Renal cortex interstitium (tissue), 15 donors: Measurements from ENCODE around the gene NRIP3. TPM values are rescaled to one million over a fixed set of nuclear protein-coding genes. Genes with fewer than 3 reads are reported as not detected.

ENCODE experiments used
- DNase-seq, 11 donors: peaks; one replicate each; pipeline ENCODE4 v3.0.0-alpha.2; 2013; ENCODE audit warnings: low read depth in 9 of 11, low spot score in 4 of 11; ENCODE audit errors: extremely low read depth in 1 of 11
- long read RNA-seq, 16 experiments: transcript quantifications; one replicate each; lab custom pipeline, GENCODE V29; 2026
- polyA plus RNA-seq, 3 donors: library from polyadenylated mRNA; unstranded; fragments of 120-200 nt; gene quantifications; one replicate each; pipeline ENCODE4 v1.2.1, GENCODE V29; 2013; ENCODE audit not compliant: insufficient read length in 3 of 3

NRIP3 gene
- polyA plus RNA-seq: 1 to 10 TPM; 1.1 to 2.4 (median 1.8) TPM
- long read RNA-seq, donor 1: 0 reads
- long read RNA-seq, donor 2: 0 reads
- long read RNA-seq, donor 3, partial matches to known transcripts: 0 of 1 reads
- long read RNA-seq, donor 3, other reads (novel, unspliced or antisense): 0 of 1 reads
- long read RNA-seq, donor 4: 0 reads
- long read RNA-seq, donor 5: 0 reads
- long read RNA-seq, donor 6: 0 reads
- long read RNA-seq, donor 7: 0 reads
- long read RNA-seq, donor 8: 0 reads
- long read RNA-seq, donor 9: 0 reads
- long read RNA-seq, donor 10: 0 reads
- long read RNA-seq, donor 11: 0 reads
- long read RNA-seq, donor 12, partial matches to known transcripts: 0 of 1 reads
- long read RNA-seq, donor 12, other reads (novel, unspliced or antisense): 0 of 1 reads
- long read RNA-seq, donor 13: 0 reads
- long read RNA-seq, donor 14: 0 reads
- long read RNA-seq, donor 15, partial matches to known transcripts: 0 of 1 reads
- long read RNA-seq, donor 15, other reads (novel, unspliced or antisense): 0 of 1 reads
- long read RNA-seq, donor 16: 0 reads

- peak in 7 of 11 donors; percentile 24 to 68 (median 60) for DNase-seq
Measured at GRCh38 chr11:9003573-9004182, at the start of gene NRIP3. NRIP3 (minus strand) TSS chr11:9004001; CDS start chr11:9003935, 66 bp downstream.

DNA sequence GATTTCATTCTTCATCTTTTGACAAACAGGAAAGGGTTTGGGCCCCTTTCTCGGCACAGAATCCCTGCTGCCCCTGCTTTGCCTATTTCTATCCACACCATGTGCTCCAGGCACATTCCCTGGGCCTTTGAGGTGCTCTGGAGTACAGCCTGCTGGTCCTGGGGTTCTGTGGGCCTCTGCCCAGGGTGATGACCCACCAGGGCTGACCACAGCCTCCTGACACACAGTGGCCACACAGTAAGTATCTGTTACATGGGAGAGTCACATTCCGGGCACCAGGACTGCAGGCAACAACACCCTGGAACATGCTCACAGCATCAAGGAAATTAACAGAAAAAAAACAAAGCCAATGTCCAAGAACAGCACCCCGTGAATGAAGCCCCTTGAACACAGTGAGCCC lies 48.5 kb upstream of the NRIP3 start:
- no peak for DNase-seq

DNA sequence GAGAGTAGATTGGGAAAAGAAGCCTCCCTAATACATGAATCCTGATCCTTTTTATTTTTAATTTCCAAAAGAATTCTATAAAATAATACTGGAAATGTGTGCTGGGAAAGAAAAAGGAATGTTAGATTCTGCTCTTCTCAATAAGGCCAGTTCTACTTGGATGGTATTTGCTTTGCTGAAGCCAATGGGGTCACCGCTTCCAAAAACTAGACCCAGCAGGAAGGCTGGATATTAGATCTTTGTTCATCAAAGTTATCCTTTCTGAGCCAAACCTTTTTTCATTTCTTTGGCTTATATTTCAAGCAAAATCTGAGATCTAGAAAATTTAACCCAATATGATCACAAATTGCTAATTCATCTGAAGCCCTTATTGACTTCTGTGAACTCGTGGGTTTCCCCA lies 46.2 kb upstream of the NRIP3 start:
- DNase-seq: no peak

GRCh38 chr11:9047964-9048523 lies 44.2 kb upstream of the NRIP3 start:
- peak; percentile 43 to 78 (median 55) for DNase-seq

DNA sequence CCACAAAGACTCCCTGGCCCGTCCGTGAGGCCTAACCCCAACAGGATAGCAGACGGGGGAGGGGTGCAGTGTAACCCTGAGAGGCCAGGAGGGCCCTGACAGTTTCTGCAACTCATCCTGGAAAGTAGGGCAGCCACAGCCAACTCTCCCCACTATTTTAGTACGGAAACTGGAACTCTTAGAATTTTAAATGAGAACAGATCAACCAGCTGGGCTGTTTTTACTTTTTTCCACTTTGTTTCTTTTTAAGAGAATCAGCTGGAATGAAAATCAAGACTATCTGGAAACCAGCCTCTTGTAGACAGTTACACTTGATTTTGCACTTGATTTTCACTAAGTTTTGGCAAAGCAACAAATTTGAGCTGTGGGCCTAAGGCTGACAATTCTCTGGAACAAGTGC lies 42.7 kb upstream of the NRIP3 start:
- no peak for DNase-seq

DNA sequence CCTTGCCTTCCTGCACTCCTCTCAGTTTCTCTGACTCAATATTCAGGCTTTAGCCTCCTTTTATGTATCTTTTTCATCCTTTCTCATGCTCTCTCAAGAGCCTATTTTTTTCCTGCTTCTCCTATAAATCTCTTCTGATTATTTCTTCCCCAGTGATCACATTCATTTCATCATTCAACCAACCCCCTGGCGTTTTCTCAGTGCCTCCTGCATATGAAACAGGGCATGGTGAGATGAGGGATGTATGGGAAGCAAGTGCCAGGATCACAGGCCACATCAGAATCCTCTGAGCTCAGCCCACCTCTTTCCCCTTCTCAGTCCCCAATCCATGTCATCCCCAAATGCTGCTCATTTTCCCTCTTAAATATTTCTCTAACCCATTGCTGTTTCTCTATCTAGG lies 38.7 kb upstream of the NRIP3 start:
- no peak for DNase-seq

DNA sequence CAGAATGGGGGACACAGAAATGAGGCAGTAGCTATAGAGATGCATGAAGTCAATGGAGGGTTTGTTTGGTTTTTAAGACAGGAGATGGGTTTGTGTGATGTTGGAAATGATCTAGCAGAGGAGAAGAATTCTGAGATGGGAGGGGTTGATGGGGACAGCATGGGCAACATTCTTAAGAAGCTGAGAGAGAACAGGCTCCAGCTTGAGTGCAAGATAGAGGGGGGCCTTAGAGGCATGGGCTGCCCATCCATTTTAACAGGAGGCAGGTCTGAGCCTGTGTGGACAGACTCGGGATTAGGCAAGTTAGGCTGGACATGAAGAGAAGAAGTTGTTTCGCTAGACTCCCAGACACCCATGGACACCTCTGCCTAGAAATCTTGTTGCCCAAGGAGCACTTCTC lies 37.9 kb upstream of the NRIP3 start:
- DNase-seq: no peak

DNA sequence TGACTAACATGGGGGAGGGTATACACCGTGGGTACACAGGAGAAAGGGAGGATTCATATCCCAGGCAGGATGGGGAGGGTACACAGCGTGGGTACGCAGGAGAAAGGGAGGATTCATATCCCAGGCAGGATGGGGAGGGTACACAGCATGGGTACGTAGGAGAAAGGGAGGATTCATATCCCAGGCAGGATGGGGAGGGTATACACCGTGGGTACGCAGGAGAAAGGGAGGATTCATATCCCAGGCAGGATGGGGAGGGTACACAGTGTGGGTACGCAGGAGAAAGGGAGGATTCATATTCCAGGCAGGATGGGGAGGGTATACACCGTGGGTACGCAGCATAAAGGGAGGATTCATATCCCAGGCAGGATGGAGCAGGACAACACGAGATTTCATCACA lies 36.6 kb upstream of the NRIP3 start:
- DNase-seq: no peak

DNA sequence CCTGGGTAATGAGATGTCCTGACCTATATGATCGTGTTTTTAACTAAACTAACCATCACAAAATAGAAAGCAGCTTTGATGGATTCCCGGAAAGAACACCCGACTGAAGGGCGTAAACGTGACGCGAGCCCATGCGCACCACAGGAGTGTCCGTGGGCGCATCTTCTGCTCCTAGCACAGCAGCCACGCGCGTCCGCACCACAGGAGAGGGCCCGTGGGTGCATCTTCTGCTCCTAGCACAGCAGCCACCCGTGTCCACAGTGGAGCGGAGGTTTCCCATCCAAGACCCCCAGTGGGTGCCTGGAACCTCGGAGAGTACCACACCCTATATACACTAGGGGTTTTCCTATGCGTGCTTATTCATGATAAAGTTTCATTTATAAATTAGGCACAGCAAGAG lies 36.1 kb upstream of the NRIP3 start:
- no peak for DNase-seq

DNA sequence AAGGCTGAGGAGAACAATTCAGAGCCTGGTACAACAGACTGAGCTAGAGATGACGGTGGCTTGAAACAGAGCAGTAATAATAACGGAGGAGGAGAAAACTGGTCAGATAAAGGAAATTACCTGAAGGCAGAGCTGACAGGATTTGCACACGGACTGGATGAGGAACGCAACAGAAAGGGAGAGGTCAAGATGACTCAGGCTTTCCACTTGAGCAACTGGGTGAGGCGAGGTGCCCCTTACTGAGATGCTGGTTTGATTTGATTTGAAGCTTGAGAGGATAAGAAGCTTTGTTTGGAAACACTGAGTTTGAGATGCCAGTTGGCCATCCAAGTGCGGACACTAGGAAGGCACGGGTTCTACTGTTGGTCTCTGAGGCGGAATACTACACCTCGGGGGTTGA lies 35.4 kb upstream of the NRIP3 start:
- no peak for DNase-seq

- no peak for DNase-seq
Measured at GRCh38 chr11:9038541-9038940, 34.7 kb upstream of the NRIP3 start.

DNA sequence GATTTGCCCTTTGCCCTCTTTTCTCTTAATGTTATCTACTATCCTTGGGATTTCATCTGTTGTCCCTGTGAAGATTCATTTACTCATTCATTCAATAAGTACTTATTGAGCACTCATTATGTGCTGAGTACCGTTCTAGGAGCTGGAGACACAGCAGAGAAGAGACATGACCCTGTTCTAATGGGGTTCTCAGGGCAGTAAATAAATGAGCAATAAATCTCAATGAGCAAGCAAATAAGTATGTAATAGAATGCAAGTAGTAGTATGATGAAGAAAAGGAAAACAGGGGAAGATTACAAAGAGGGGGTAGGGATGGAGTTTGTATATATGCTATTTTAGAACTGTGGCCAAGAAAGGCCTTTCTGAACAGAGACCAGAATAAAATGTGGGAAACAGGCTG lies 34.2 kb upstream of the NRIP3 start:
- DNase-seq: no peak

- no peak for DNase-seq
Measured at GRCh38 chr11:9037046-9037780, 33.4 kb upstream of the NRIP3 start.

GRCh38 chr11:9030601-9031000 lies 26.8 kb upstream of the NRIP3 start:
- no peak for DNase-seq

DNA sequence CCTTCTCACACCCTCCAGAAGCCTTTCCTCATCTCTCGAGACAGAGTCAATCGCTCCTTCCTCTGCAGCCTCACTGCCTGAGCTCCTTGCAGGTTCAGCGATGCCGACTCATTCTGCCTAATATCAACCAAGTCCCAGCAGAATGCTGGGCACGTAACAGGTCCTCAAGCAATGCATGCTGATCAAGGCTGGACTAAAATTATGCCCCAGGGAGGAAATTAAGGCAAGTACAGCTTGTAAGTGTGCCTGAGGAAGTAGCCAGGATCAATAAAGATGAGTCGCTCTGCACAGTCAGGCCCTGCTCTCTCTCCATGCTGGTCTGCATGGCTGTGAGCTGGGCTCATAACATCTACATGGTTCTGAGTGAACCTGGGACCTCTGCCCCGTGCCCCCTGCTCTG lies 25.6 kb upstream of the NRIP3 start:
- no peak for DNase-seq

GRCh38 chr11:9028581-9028980 lies 24.8 kb upstream of the NRIP3 start:
- no peak for DNase-seq

DNA sequence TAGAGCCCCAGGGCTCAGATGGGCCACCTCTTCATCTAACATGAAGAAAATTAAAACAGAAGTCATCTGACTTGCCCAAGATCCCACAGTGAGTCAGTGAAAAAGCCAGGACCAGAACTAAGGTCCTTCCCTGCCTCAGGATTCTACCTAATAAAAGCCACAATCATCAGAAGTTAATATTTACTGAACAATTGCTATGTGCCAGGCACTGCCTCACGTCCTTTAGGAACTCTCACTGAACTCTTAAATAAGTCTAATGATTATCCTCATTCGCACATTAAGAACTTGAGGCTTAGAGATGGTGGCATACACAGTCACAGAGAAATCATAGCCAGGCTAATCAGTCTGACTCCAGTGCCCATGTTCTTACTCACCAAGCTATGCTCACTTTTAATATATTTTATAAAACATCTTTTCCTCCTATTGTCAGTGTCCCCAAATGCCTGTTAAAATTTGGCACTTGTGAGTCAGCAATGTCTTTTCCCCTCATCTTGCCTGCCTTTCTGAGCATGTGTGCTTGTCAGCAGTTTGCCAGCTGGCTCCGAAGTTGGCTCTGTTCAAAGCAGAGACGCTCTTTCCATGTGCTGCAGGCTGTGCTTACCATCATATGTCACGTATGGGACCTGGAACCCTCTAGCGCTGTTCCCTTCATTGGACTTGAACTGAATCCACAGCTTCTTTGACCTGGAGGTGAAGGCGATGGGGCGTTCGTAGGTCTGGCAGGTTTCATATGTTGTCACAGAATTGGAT lies 21.5 kb upstream of the NRIP3 start:
- DNase-seq: no peak

DNA sequence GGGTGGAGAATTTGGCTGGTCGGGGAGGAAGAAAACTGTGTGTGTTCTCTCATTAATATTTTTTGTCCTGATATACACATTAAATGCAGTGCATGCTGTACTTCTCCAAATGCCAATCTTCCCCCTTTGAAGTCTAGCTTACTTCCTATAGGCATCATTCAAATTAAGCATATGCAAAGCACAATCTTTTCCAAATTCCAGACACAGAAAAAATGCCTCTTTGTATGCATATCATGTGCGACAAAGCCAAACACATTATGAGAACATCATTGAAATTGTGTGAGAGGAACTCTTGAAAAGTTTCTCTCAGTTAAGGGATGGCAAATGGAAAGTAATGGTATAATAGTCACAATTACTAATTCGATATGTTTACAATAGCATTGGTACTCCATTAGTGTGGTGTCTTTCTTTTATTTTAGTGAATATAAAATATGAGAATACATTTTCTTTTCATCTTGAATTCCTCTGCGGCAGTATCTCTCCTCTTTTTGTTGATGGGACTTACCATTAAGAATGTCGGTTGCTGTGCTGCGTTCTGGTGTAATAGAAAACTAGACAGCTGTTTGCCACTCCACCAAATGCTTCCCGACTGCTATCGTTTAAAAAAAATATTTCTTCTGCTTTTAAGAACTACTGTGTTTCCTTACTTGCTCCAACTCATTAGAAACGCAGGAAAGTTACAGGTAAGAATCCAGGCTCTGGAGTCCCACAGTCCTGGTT lies 19.3 kb upstream of the NRIP3 start:
- DNase-seq: no peak
